Large intestine (tissue), 3 donors: ENCODE results near the gene CTNNA2. TPM values are rescaled to one million over a fixed set of nuclear protein-coding genes. Genes with fewer than 3 reads are reported as not detected.

Source experiments
- DNase-seq, 2 donors: peaks; one replicate each; pipeline versions ENCODE4 v3.0.0 to v3.0.0-alpha.2; 2013
- H3K27ac ChIP-seq: one replicate; pipeline ENCODE4 v1.5.1; 2013; ENCODE audit warnings: low read length
- H3K27me3 ChIP-seq: 2 replicates; pipeline ENCODE4 v1.6.1; 2013; ENCODE audit warnings: low read length; ENCODE audit not compliant: control insufficient read depth, insufficient read depth
- H3K36me3 ChIP-seq: 2 replicates; pipeline ENCODE4 v1.6.1; 2013; ENCODE audit warnings: low read length; ENCODE audit not compliant: control insufficient read depth, insufficient read depth
- H3K4me1 ChIP-seq: one replicate; pipeline ENCODE4 v1.6.1; 2013; ENCODE audit warnings: low read length; ENCODE audit not compliant: control insufficient read depth, insufficient read depth
- H3K4me3 ChIP-seq: one replicate; pipeline ENCODE4 v1.5.1; 2013; ENCODE audit warnings: low read length
- H3K9me3 ChIP-seq: one replicate; pipeline ENCODE4 v1.6.1; 2013; ENCODE audit warnings: mild to moderate bottlenecking, low read depth, low read length, moderate library complexity; ENCODE audit not compliant: control insufficient read depth
- WGBS: methylation state at CpG from one replicate; pipeline ENCODE4 v1.1.5; 2013; ENCODE audit warnings: low lambda C conversion rate; ENCODE audit not compliant: insufficient coverage; 5-methylcytosine and 5-hydroxymethylcytosine counted together
- polyA plus RNA-seq: library from polyadenylated mRNA; unstranded; fragments of 120-200 nt; gene quantifications from one replicate; pipeline ENCODE4 v1.2.1, GENCODE V29; 2013

The CTNNA2 gene
- polyA plus RNA-seq, 1 donor: 7.5 TPM

GRCh38 chr2:79872656-79873055 lies 359.8 kb downstream of the CTNNA2 start:
- Histone ChIP-seq H3K36me3 (no peaks in the 10 kb centered on the region), H3K4me3 (no peak overlapping the region), H3K27ac (no peak overlapping the region), H3K4me1 (no peaks in the 10 kb centered on the region), H3K27me3 (no peaks in the 10 kb centered on the region), H3K9me3 (no peaks in the 10 kb centered on the region)
- WGBS: no CpG with 5 or more reads among the region's 2 CpGs
- no peak for DNase-seq

GRCh38 chr2:79874015-79874414 lies 361.2 kb downstream of the CTNNA2 start:
- no peak overlapping the region for H3K27ac ChIP-seq
- H3K4me1 ChIP-seq: no peaks in the 10 kb centered on the region
- no peaks in the 10 kb centered on the region for H3K36me3 ChIP-seq
- no peak for DNase-seq
- no CpG with 5 or more reads among the region's 18 CpGs for WGBS
- no peaks in the 10 kb centered on the region for H3K27me3 ChIP-seq
- no peaks in the 10 kb centered on the region for H3K9me3 ChIP-seq
- H3K4me3 ChIP-seq: no peak overlapping the region

DNA sequence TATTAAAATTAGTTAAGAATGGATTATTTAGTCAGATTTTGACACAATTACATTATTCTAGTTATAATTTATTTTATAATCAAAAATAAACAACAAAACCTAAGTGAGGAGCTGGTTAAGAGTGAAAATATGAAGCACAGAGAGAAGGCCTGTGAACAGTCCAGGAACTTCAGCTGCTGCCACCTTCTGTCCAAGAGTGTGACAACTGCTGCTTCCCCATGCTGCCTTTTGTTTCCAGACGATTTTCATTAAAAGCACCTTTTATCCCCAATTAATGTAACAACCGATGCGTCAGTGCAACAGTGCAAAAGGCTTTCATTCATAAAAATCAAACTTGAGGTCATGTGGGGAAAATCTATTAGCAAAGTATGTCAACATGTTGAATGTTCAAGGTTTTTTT lies 363.6 kb downstream of the CTNNA2 start:
- no peaks in the 10 kb centered on the region for H3K36me3 ChIP-seq
- no peak overlapping the region for H3K4me3 ChIP-seq
- H3K27me3 ChIP-seq: no peaks in the 10 kb centered on the region
- DNase-seq: no peak
- no peak overlapping the region for H3K27ac ChIP-seq
- no peaks in the 10 kb centered on the region for H3K9me3 ChIP-seq
- WGBS: 60% methylated on average over 1 of the region's 3 CpGs
- H3K4me1 ChIP-seq: no peaks in the 10 kb centered on the region

- H3K36me3 ChIP-seq: no peaks in the 10 kb centered on the region
- H3K27me3 ChIP-seq: no peaks in the 10 kb centered on the region
- H3K27ac ChIP-seq: no peak overlapping the region
- no peak for DNase-seq
- H3K4me3 ChIP-seq: no peak overlapping the region
- no peaks in the 10 kb centered on the region for H3K4me1 ChIP-seq
- WGBS: no CpG with 5 or more reads among the region's 6 CpGs
- H3K9me3 ChIP-seq: no peaks in the 10 kb centered on the region
These were observed 369.7 kb downstream of the CTNNA2 start for GRCh38 chr2:79882548-79882947.

DNA sequence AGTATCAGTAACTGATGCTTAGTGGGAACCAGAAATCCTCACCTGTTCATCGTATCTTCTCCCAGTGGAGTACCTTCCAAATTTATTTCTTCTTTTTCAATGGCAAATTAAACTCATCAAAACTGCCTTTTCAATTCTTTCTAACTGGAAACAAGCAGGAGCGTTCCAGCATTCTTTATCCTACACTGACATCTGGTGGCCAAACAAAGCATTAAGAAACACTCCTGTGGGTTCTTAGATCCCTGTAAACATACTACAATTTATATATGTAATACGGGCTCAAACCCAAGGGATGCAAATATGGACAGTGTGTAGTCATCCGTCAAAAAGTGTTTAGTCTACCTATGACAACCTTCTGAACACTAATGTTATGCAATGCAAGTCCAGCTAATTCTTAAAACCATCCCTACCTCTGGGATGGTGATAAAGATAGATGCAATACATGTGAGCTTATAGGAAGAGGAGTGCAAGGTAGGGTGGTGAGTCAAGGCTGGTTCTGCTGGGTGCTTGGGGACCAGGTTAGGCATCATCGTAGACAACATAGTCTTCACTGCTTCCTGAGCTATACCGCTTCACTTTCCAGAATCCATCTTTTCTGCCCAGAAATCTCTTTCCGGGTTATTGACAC lies 375.0 kb downstream of the CTNNA2 start:
- H3K36me3 ChIP-seq: no peaks in the 10 kb centered on the region
- WGBS: 95% methylated on average over 2 of the region's 7 CpGs
- no peak overlapping the region for H3K27ac ChIP-seq
- peak; percentile 24 to 29 for DNase-seq
- H3K27me3 ChIP-seq: no peaks in the 10 kb centered on the region
- H3K4me3 ChIP-seq: no peak overlapping the region
- H3K9me3 ChIP-seq: no peaks in the 10 kb centered on the region
- no peaks in the 10 kb centered on the region for H3K4me1 ChIP-seq

GRCh38 chr2:79892123-79892522 lies 379.3 kb downstream of the CTNNA2 start:
- Histone ChIP-seq H3K4me1 (no peaks in the 10 kb centered on the region), H3K4me3 (no peak overlapping the region), H3K36me3 (no peaks in the 10 kb centered on the region), H3K27me3 (no peaks in the 10 kb centered on the region), H3K9me3 (no peaks in the 10 kb centered on the region), H3K27ac (no peak overlapping the region)
- DNase-seq: no peak
- WGBS: 77% methylated on average over 2 of the region's 2 CpGs

- H3K9me3 ChIP-seq: no peaks in the 10 kb centered on the region
- no peaks in the 10 kb centered on the region for H3K27me3 ChIP-seq
- H3K36me3 ChIP-seq: no peaks in the 10 kb centered on the region
- no peak for DNase-seq
- no peaks in the 10 kb centered on the region for H3K4me1 ChIP-seq
- no peak overlapping the region for H3K4me3 ChIP-seq
- no CpG with 5 or more reads among the region's 4 CpGs for WGBS
- no peak overlapping the region for H3K27ac ChIP-seq
These were observed 386.3 kb downstream of the CTNNA2 start for GRCh38 chr2:79899196-79899595.

DNA sequence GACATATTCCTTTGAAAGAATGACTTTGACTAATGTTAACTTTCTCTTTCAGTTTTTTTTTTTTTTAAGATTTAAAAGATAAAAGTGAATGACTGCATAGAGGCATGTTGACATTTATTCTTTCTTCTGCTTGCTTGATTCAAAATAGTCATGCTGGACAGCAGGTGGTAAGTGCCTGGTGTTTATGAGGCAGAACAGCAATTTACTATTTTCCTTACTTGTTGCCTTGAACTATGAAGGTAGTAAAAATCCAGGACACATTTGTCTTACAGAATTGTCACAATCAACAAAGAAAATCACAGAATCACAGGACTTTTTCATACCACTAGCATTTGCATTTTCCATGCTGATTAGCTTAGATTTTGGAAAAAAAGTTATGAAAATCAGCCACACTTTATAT lies 388.3 kb downstream of the CTNNA2 start:
- Histone ChIP-seq H3K9me3 (no peaks in the 10 kb centered on the region), H3K36me3 (no peaks in the 10 kb centered on the region), H3K27ac (no peak overlapping the region), H3K4me1 (no peaks in the 10 kb centered on the region), H3K4me3 (no peak overlapping the region), H3K27me3 (no peaks in the 10 kb centered on the region)
- DNase-seq: no peak

DNA sequence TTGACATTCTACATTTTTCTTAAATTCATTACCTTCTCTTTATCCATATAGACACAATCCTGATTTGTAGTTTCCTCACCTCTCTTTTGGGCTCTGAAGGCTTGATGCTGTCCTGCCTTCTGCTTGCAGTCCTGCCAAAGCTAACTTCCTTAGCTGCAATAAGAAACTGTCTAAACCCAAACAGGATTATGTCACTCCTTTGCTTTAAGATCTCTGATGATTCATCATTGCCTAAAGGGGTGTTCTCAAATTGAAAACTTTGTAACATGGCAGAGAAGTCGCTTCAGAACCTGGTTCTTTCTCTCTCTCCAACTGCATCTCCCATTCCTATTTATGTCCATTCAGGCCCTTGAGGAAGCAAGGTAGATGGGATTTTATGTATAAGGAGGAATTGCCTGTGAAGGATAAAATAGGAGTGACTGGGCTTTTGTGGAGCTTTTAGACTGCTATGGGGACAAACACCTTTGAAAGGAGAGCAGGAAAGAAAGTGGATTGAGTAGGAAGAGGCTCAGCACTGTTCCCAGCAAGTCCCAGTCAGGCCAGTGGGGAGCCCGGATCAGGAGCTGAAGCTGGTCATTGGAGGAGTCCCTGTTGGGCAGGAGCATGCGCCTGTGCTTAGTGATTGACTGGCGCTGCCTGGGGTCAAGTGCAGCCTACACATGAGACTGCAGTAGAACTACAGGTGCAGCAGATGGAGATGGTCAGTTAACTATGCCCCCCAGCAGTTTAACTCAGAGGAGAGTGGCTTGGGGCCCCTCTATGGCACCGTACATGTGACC lies 390.6 kb downstream of the CTNNA2 start:
- WGBS: no CpG with 5 or more reads among the region's 5 CpGs
- no peaks in the 10 kb centered on the region for H3K36me3 ChIP-seq
- no peaks in the 10 kb centered on the region for H3K4me1 ChIP-seq

DNA sequence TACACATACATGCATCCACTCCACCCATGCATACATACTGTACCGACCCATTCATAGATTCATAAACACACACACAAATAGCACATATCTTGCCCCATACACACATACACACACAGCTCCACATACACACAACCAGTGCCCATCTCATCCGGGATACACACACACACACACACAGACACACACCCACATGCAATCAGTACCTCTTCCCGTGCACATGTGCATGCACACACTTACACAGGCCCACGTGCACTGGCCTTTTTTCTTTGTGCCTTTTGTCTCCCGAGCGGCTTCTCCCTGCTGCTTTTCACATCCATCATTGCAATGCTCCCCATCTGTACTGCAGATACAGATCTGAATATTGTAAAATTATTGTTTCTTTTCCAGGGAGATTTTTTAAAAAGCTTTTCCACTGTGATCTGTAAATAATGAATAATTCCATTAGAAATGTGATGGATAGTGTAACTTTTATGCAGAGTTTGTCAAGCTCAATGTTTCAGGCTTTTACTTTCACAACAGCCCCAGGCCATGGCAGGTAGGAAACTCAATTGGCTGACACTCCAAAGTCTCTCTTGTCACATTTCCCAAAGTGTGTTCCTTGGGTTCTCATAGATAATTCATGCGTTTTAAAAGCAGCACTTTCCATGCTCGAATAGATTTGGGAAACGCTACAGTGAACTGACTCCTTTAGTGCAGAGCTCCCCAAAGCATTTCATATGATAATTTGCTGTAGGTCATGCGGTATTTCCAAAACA lies 393.5 kb downstream of the CTNNA2 start:
- 97% methylated on average over 5 of the region's 10 CpGs for WGBS
- Histone ChIP-seq H3K27me3 (no peaks in the 10 kb centered on the region), H3K4me3 (no peak overlapping the region), H3K4me1 (no peaks in the 10 kb centered on the region), H3K36me3 (no peaks in the 10 kb centered on the region), H3K27ac (no peak overlapping the region), H3K9me3 (peaks cover 3% of the 10 kb centered on the region)
- no peak for DNase-seq

More for the DNA sequence above, 390.6 kb downstream of the CTNNA2 start:
- Histone ChIP-seq H3K27ac (no peak overlapping the region), H3K4me3 (no peak overlapping the region), H3K27me3 (no peaks in the 10 kb centered on the region), H3K9me3 (no peaks in the 10 kb centered on the region)
- DNase-seq: no peak
